Nephron progenitor cell (in vitro differentiated cells): Measurements from ENCODE around the gene RAB11FIP3.

Experiments used
- DNase-seq: peaks from one replicate; pipeline ENCODE4 v3.0.0; 2021
- H3K27ac Mint-ChIP-seq: 2 replicates; pipeline ENCODE4 v1.8.0; 2021; ENCODE audit warnings: mild to moderate bottlenecking, moderate library complexity, mixed read lengths
- H3K27me3 Mint-ChIP-seq: 2 replicates; pipeline ENCODE4 v1.8.0; 2021; ENCODE audit warnings: mild to moderate bottlenecking, low read depth, mixed read lengths; ENCODE audit not compliant: poor library complexity
- H3K36me3 Mint-ChIP-seq: 2 replicates; pipeline ENCODE4 v1.8.0; 2021; ENCODE audit warnings: low read depth, mixed read lengths
- H3K4me1 Mint-ChIP-seq: 2 replicates; pipeline ENCODE4 v1.8.0; 2021; ENCODE audit warnings: mixed read lengths
- H3K4me3 Mint-ChIP-seq: 2 replicates; pipeline ENCODE4 v1.8.0; 2021; ENCODE audit warnings: mild to moderate bottlenecking, moderate library complexity, mixed read lengths
- H3K9me3 Mint-ChIP-seq: 2 replicates; pipeline ENCODE4 v1.8.0; 2021; ENCODE audit warnings: mild to moderate bottlenecking, moderate library complexity, mixed read lengths
- TF ChIP-seq, protein P1 (sequence below): fragments of 200-600 bp; sonication (generic); IDR thresholded peaks from 2 replicates; pipeline ENCODE4 v1.5.0; 2021; ENCODE audit warnings: antibody characterized with exemption

The RAB11FIP3 gene

DNA sequence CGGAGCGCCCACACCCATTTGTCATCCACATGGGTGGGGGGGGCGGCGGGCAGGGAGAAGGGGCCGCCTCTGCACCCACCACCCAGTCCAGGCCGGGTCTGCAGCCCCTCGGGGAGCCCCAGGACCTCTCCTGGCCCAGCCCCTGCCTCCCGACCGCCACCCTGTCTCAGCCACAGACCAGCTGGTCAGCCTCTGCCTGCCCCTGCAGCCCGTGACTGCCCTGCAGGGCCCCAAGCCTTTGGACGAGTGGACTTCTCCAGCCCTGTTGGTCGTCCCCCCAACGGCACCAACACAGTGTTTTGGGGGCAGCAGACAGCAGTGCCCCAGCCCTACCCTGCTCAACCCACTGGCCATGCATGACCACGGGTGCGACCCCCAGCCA, 136.0 kb downstream of the RAB11FIP3 start:
- DNase-seq, result no peak
- no peak overlapping the region for H3K4me3 Mint-ChIP-seq
- TF ChIP-seq, protein P1, sequence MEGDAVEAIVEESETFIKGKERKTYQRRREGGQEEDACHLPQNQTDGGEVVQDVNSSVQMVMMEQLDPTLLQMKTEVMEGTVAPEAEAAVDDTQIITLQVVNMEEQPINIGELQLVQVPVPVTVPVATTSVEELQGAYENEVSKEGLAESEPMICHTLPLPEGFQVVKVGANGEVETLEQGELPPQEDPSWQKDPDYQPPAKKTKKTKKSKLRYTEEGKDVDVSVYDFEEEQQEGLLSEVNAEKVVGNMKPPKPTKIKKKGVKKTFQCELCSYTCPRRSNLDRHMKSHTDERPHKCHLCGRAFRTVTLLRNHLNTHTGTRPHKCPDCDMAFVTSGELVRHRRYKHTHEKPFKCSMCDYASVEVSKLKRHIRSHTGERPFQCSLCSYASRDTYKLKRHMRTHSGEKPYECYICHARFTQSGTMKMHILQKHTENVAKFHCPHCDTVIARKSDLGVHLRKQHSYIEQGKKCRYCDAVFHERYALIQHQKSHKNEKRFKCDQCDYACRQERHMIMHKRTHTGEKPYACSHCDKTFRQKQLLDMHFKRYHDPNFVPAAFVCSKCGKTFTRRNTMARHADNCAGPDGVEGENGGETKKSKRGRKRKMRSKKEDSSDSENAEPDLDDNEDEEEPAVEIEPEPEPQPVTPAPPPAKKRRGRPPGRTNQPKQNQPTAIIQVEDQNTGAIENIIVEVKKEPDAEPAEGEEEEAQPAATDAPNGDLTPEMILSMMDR, result no peak
- no peaks in the 10 kb centered on the region for H3K9me3 Mint-ChIP-seq
- H3K27ac Mint-ChIP-seq, result no peak overlapping the region
- H3K4me1 Mint-ChIP-seq, result peaks cover 26% of the 10 kb centered on the region
- H3K36me3 Mint-ChIP-seq, result no peaks in the 10 kb centered on the region
- H3K27me3 Mint-ChIP-seq, result peaks cover 41% of the 10 kb centered on the region

DNA sequence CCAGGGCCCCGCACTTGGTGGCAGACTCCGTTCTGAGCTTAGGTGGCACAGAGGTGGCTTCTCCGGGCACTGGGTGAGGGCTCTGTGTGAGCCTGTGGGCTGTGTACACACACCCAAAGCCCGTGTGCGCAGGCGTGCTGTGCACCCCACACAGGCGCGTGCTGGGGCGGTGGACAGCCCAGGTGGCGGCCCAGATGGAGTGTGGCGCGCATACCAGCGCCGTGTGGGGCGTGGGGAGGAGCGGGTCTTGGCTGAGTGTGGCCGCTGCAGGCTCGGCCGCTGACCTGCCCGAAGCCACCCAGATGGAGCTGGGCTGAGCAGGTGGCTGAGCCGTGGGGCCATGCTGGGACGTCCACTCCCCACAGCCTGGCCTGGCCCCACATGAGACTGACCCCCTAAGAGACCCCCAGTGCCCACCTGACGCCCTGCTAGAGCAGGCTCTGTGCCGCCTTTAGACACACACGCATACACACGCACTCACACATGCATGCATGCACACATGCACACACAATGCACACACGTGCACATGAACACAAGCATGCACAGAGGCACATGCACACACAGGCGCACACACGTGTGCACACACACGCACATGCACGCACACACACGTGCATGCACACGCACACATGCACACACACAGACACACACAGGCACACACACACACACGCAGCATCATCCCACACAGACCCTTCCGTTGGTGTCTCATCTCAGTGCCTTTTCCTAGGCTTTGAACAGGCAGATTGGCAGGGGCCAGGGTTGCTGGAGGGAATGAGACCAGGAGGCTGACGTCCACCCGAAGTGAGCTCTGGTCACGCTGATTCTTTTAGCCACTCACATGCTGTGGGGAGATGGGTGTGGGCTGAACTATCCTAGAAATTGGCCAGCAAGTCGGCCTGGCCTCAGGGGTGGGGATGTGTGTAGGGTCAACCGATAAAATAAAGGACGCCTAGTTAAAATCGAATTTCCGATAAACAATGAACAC, 136.8 kb downstream of the RAB11FIP3 start:
- H3K36me3 Mint-ChIP-seq, result no peaks in the 10 kb centered on the region
- peaks cover 38% of the 10 kb centered on the region for H3K27me3 Mint-ChIP-seq
- TF ChIP-seq, protein P1, result no peak
- no peaks in the 10 kb centered on the region for H3K9me3 Mint-ChIP-seq
- H3K4me1 Mint-ChIP-seq, result peaks cover 35% of the 10 kb centered on the region
- no peak for DNase-seq
- H3K4me3 Mint-ChIP-seq, result peak overlapping the region; percentile 61
- H3K27ac Mint-ChIP-seq, result no peak overlapping the region

DNA sequence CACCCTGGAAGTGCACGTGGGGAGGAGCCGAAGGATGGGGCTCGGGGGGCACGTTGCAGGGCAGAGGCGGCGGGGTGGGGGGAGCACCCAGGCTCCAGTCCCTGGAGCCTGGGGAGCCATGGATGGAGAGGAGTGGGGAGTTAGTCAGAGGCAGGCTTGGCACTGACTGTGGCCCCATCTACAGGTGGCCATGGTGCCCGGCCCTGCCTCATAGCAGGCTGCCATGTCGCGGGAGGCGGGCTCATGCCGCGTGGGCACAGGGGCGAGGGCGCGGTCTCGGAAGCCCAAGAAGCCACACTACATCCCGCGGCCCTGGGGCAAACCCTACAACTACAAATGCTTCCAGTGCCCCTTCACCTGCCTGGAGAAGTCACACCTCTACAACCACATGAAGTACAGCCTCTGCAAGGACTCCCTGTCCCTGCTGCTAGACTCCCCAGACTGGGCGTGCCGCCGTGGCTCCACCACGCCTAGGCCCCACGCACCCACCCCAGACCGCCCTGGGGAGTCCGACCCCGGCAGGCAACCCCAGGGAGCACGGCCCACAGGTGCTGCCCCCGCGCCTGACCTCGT, 137.7 kb downstream of the RAB11FIP3 start:
- Mint-ChIP-seq H3K27ac (no peak overlapping the region), H3K27me3 (peaks cover 30% of the 10 kb centered on the region), H3K36me3 (no peaks in the 10 kb centered on the region), H3K9me3 (no peaks in the 10 kb centered on the region), H3K4me1 (peaks cover 35% of the 10 kb centered on the region), H3K4me3 (no peak overlapping the region)
- TF ChIP-seq, protein P1, result no peak
- DNase-seq, result no peak

DNA sequence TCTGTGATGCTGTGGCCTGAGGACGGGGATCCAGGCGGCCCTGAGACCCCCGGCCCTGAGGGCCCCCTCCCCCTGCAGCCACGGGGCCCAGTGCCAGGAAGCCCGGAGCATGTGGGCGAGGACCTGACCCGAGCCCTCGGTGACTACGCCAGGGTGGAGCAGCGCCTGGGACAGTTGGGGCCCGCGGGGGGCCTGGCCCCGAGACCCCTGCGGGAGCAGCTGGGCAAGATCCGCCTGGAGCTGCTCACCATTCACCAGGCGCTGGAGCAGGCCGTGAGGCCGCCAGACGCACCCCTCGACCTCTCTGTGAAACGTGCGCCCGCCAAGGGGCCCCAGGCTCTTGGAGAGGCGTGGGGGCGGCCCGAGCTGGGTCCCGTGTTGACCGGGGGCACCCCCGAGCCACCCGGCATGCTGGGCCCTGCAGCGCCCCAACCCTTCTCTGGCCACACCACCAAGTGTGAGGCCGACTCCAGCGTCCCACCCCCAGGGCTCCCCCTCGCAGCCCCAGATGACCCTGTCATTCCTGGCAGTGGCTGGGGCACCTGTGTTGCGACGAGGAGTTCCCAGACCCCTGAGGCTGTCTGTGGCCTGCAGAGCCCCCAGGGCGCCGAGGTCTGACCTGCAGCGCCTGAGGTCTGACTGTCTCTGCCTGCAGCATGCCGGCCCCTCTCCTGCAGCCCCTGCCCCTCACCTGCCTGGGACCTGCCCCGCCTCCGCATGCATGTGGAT, 139.4 kb downstream of the RAB11FIP3 start:
- TF ChIP-seq, protein P1, result no peak
- Mint-ChIP-seq H3K4me1 (peaks cover 39% of the 10 kb centered on the region), H3K4me3 (no peak overlapping the region), H3K9me3 (no peaks in the 10 kb centered on the region), H3K27me3 (peaks cover 15% of the 10 kb centered on the region), H3K27ac (no peak overlapping the region), H3K36me3 (no peaks in the 10 kb centered on the region)
- no peak for DNase-seq

DNA sequence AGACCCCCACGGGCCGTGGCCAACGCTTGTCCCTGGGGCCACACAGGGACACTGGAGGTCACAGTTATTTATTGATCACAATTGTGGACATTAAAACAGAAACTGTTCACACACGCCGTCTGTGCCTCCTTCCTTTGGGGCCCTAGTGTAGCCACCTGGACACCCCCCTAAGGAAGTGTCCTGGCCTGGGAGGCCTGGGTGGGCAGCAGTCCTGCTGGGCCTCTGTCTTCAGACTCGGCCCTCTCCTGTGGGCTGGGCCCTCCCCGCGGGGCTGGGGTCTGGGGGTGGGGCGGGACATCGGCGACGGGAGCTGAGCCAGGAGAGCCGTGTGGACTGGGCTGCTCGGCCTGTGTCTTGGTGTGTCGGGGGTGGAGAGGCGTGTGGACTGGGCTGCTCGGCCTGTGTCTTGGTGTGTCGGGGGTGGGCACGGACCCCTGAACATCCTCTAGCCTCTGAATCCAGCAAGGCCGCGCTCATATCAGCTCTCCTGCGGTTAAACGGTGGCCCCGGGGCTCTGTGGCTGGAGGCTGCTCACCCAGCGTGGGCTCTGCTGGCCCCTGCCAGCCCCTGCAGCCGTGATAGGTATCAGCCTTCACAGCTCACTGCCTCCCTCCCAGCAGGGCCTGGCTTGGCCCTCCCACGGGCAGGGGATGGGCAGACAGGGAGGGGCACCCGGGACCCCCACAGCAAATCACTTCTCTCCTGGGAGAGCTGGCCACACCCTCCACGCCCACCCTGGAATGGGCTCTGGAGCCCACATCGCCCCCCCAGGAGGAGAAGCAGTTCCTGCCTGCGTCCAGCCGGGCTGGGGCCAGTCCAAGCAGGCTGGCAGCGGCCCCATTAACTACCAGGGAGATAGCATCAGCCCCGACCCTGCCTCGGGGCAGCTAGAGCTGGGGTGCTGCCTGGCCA, 140.2 kb downstream of the RAB11FIP3 start:
- DNase-seq, result peak; percentile 57
- Mint-ChIP-seq H3K4me3 (peak overlapping the region; percentile 54), H3K27me3 (peaks cover 19% of the 10 kb centered on the region), H3K4me1 (peaks cover 41% of the 10 kb centered on the region), H3K36me3 (no peaks in the 10 kb centered on the region), H3K27ac (no peak overlapping the region), H3K9me3 (no peaks in the 10 kb centered on the region)
- TF ChIP-seq, protein P1, result no peak
